ENCODE measurements around the gene SH2D1A.
"Not testable (repeated sequence)": the region's sequence is repeated elsewhere in the genome, so short reads cannot be mapped to it uniquely, and the experiment has no call there.

Gene SH2D1A

GRCh38 chrX:124346117-124346876, at the start of gene SH2D1A:
SH2D1A (plus strand) TSS chrX:124346563; CDS start chrX:124346643, 80 bp downstream.
- DNase-seq (ENCODE audit: low read depth) = no peak

- DNase-seq (ENCODE audit: low read depth) = not testable (repeated sequence)
Measured at GRCh38 chrX:124299323-124299722, 47.0 kb upstream of the SH2D1A start.

DNA sequence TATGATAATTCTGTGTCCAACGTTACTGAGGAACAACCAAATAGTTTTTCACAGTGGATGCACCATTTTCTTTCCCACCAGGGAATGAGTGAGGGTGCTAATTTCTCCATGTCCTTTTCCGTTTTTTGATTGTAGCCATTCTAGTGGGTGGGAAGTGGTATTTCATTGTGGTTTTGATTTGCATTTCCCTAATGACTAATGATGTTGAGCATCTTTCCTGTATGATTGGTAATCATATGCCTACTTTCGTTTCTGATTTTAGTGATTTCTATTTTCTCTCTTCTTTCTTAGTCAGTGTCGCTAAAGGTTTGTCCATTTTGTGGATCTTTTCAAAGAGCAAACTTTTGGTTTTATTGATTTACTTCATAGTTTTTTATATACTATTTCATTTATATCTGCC, 46.0 kb upstream of the SH2D1A start:
- no peak for DNase-seq (ENCODE audit: low read depth)

DNA sequence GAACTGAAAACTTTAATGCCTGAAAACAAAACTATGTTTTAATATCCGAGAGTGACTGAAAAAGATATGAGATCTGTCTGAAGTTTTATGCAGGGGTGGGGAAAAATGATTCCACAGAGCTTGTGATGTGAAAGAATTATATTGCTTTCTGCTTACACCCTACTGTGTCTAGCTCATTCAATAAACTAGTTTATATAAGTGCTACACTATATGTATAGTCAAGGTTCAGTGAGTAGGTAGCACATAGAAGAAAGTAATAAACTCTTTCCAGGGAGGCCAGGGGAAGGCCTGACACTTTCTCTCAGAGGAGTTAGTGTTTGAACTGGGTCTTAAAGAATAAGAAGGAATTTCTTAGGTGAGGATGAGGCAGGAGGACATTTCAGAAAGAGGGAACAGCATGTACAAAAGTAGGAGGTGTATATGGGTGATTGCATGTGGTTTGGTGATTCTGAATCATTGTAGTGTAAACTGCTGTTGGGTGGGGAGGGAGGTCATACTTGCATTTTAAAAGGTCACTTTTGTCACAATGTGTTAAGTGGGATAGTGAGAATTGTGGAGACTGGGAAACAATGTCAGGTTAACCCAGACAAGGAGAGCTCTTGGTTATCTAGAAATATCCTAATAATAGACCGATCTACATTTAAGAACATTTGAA, 39.0 kb upstream of the SH2D1A start:
- DNase-seq (ENCODE audit: low read depth) = no peak

DNA sequence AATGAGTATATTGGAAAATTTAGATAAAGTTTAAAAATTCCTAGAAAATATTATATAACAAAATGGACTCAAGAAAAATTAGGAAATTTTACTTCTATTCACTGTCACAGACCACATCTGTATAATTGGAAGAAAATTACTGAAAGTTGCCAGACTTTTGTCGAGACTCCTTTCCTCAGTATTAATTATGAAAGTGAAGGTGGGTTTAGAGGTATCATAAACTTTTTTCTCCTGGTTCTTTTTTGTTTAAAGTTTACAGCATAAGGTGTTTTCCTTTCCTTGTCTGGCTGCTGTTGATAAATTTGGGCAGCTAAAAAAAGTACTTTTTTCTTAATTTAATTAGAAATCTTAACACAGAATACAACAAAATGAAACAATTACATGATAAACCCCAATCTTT, 20.6 kb upstream of the SH2D1A start:
- DNase-seq (ENCODE audit: low read depth) = no peak

DNA sequence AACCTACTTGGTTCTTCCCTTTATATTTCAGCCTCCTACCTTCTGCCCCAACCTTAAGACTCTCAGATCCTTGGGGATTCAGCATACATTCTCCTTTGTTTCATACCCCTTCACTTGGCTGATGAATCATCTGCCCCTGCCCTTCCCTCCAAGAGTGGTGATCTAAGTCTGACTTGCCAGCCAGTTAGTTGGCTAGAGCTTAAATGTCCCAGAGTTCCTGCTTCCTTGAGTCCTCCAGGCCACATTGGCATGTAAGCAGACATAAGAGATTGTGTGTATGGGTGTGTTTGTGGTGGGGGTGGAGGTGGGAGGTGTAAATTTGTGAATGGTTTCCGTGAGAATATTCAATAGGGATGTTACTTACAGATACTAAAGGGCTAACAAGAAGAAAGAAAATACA, 17.6 kb upstream of the SH2D1A start:
- DNase-seq (ENCODE audit: low read depth) = no peak

DNA sequence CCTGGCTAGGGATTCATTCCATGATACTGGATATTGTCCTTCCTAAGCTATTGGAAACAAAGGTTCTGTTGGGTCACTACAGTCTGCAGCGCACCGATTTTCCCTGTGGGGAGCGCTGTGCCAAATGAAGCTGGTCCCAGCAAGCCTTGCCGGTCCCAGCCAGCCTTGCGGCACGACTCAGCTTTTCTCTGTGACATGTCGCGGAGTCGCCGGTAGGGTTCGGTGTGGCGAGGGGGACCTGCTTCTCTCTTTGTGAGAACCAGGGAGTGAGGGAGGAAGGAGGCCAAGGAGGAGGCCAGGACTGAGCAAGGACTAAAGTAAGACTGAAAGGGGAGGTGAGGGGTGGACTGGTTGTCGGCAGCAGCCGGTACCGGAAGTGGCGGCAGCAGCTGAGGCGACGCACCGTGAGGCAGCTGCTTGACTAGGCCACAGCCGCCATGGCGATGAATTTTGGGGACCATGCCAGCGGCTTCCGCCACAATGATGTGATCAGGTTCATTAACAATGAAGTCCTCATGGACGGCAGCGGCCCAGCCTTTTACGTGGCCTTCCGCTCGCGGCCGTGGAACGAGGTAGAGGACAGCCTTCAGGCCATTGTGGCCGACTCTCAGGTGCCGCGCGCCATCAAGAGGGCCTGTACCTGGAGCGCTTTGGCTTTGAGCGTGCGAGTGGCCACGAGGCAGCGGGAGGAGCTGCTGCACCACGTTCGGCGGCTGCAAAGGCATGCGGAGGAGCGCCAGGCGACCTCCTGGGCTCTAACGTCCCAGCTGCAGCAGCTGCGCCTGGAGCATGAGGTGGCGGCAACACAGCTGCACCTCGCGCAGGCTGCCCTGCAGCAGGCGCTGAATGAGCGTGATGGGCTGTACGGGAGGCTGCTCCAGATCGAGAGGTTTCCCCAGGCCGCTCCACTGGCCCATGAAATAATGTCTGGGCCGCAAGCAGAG, 13.6 kb upstream of the SH2D1A start, which contains the start of gene TEX13D:
TEX13D (plus strand) TSS at position 180 of the 944 bp plus-strand sequence; CDS start at position 438, 258 bp downstream.
- DNase-seq (ENCODE audit: low read depth) = no peak

DNA sequence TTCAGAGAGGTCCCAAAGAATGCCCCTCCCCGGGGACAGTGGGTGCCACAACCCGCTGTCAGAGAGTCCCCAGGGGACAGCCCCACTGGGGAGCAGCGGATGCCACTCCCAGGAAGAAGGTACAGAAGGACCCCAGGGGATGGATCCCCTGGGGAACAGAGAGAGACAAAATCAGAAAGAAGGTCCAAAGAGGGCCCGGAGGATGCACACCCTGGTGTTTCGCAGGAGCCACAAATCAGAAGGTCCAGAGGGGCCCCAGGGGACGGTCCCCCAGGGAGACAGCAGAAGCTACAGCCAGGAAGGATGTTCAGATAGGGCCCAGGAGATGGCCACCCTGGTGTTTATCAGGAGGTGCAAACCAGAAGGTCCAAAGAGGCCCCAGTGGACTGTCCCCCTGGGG, 12.5 kb upstream of the SH2D1A start:
- no peak for DNase-seq (ENCODE audit: low read depth)

DNA sequence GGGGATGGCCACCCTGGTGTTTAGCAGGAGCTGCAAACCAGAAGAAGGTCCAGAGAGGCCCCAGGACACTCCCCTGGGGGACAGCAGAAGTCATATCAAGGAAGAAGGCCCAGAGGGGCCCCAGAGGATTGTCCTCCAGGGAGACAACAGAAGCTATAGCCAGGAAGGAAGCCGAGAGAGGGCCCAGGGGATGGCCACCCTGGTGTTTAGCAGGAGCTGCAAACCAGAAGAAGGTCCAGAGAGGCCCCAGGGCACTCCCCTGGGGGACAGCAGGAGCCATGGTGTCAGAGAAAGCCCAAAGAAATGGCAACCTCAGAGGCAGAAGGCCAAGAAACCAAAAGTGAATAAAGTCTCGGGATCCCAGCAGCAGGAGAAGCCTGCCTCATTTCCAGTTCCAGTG, 11.8 kb upstream of the SH2D1A start:
- not testable (repeated sequence) for DNase-seq (ENCODE audit: low read depth)

DNA sequence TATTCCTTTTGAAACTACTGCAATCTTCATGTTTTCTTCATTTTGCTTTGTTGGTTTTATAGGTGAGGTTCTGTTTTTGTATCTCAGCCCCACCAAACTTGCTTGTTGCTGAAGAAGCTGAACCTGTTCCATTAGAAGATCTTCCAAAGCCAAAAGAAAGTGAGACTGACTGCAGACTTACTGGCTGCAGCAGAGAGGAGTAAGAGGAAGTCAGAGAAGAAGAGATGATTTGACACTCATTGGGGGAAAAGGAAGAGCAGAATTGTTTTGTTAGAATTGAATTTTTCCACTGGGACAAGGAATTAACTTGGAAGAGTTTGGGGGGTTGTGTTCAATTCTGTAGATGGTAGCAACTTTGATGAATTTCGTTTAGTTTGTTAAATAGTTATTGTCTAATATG, 10.8 kb upstream of the SH2D1A start:
- no peak for DNase-seq (ENCODE audit: low read depth)

- no peak for DNase-seq (ENCODE audit: low read depth)
Measured at GRCh38 chrX:124337916-124338315, 8.4 kb upstream of the SH2D1A start.

DNA sequence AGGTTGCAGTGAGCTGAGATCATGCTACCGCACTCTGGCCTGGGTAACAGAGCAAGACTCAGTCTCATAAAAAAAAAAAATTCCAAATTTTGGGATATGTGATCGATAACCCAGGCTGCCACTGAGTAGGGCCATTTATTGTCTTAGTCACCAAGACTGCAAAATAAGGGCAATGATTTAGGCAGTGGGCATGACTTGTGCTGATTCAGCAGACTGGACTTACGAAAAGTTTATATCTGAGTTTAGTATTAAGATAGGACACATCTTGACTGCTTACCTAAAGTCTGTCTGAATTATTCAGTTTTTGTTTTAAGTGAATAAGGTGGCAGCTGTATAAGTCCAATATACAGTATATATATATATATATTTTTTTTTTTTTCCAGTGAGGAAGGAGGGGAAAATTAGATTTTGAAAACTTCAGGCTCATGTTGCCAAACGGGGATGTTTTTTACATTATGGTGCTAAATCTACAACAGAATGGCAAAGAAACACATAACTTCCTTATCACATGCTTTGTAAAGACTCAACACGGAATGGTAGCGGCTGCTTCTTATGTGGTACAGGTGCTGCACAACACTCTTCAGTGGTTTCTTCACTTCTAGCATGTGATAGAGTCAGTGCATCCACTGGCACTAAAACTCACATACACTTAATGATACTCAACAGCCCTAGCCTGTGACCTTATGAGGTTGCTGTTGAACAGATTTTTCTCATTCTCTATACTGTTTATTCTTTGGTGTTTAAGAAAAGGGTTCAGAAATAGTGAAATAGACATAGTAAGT, 7.4 kb upstream of the SH2D1A start:
- no peak for DNase-seq (ENCODE audit: low read depth)

DNA sequence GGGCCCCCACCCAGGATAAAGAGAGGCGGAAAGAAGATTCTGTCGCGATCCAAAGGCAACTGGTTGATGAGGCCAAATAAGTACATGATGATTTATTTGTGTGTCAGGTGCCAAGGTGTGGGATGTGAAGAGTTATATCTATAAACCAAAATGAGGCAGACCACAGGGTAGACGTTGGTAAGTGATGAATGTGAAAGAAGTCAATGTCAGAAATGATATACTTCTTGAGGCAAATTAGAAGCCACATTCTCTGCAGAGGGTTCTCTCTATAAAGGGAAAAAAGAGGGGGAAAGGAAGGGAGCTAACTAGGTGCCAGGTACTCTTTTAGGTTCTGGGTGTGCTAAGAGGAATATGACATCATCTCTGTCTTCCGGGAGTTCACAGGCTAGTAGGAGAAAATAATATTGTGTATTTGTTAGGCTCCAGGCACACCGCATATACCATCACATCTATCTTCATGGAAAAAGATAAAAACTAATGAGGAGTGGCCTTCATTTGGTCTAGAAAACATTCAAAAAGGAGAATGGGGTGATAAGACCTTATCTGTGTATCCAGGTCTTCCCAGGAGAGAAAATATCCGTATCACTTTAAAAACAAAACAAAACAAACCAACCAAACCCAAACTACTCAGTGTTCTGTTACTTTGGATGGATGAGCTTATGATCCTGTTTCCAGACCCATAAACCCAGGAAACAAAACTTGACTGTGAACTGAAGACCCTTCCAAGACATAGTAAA, 4.8 kb upstream of the SH2D1A start:
- DNase-seq (ENCODE audit: low read depth) = no peak

- DNase-seq (ENCODE audit: low read depth) = no peak
Measured at GRCh38 chrX:124342174-124342867, 4.0 kb upstream of the SH2D1A start.

DNA sequence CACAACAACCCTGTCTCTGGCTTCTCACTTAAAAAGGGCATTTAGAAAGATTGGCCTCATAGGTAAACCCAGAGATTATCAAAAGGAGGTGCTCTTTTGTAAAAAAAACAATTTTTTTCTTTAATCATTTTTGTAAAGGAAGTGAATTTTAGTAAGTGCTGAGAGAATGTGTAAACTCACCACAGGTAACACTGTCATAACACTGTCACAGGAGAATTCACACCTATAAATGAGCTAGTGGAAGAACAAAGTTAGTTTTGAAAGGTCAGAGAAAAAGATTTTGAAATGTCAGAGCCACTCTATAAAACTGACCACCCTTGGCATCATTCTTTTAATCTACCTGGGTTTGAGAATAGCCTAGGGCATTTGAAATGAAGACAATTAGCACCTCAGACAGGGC, 3.3 kb upstream of the SH2D1A start:
- no peak for DNase-seq (ENCODE audit: low read depth)

DNA sequence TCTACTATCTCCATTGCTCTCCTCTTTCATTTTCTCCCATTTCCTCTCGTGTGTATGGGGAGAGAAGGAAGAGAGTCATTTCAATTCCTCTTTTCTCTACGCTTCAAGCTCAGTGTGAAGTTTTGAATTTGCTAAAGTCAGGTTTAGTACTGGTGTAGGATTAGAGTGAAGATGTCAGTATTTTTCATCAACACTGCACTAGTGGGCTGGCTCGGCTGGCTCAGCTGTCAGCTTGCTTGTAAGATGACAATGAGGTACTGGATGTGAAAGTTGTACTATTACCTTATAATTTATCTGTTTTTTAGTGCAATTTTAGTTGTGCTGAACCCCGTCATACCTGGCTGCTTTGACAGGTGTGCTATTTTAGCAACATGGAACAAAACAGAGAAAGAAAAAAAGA, 2.1 kb upstream of the SH2D1A start:
- no peak for DNase-seq (ENCODE audit: low read depth)

DNA sequence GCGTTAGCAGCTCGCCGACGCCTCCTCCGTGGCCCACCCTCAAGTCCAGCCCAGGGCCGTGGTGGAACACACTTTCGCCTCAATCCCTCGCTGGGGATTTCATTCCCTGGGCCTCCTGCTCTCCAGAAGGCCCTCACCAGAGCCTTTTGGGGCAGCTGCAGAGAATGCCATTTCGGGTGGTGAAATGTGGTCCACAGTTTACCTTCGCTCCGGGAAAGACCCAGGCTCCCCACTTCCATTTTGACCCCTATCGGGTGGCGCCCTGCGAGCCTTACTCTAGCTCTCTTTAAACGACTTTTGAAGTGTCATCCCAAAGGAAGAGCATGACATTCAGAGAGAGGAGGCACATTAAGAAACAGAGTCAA, 496 bp downstream of the SH2D1A start:
- DNase-seq (ENCODE audit: low read depth) = no peak

DNA sequence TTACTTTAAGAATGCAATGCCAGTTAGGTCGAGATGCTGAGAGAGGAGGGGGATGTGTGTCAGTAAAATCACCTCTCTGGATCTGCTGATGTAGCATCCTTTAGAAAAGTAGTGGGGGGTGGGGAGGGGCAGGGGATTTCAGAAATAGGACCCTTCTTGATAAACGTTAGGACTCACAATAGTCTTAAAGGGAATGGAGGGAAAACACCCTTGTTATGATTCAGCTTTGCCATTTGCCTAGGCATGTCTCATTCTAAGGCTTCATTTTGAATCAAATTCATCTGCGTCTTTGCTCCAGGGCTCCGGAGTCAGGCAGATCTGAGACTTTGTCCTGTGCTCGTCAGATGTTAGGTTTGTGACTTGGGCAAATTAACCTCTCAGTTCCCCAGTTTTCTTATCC, 879 bp downstream of the SH2D1A start:
- no peak for DNase-seq (ENCODE audit: low read depth)

DNA sequence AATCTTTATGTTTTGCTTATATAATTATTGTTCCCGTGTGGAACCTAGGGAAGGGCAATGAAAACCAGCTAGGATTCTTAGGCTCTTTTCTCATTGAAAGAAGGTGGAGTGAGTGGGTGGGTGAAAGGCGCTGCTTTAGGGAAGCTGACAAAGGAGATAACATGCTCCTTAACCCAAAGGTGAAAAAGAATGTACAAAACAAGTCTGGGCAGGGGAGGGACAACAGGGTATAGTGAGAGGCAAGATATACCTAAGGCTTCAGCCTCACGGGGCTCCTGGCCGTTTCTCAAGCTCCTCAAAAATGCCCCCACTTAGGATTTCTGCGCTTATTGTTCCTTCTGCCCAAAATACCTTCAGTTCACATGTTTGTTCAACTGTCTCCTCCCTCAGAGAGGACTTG, 1.8 kb downstream of the SH2D1A start:
- DNase-seq (ENCODE audit: low read depth) = no peak

DNA sequence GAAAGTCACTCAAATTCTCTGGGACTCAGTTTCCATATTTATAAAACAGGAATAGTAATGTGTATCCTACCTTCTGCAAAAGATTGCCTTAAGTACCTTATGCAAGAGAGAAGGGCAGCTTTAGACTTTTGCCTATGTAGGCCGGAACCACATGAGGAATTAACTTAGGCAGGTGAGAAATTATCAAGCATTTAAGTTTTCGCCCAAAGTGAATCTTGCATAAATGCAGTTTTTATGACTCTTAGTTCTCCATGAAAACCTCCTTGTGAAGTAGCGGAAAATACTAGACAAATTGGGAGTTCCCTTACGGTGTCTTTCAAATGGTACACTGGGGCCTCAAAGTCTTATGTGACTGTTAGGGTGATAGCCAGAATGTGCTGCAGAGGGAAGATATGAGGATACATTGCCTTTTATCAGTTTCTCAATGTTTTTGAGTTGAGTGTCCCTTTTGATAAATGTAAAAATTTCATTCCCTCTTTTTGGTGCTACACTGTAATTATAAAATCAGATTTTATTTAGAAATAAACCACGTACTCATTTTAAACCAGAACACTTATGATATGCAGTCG, 2.6 kb downstream of the SH2D1A start:
- DNase-seq (ENCODE audit: low read depth) = no peak
